GM12878 (cell line): ENCODE measurements around the gene ZNF581. TPM values are rescaled to one million over a fixed set of nuclear protein-coding genes. Genes with fewer than 3 reads are reported as not detected.

ENCODE experiments used
- CHD2 ChIP-seq: IDR thresholded peaks from 2 replicates; pipeline ENCODE4 v1.6.1; 2011; ENCODE audit warnings: low read depth, low read length, improper control_type of control experiment, borderline replicate concordance
- RUNX3 ChIP-seq: IDR thresholded peaks from 2 replicates; pipeline ENCODE4 v1.6.1; 2012; ENCODE audit warnings: low read length, inconsistent platforms
- STAT1 ChIP-seq: fragments of 450-650 bp; conservative IDR thresholded peaks from 2 replicates; pipeline ENCODE4 v1.6.1; 2014; ENCODE audit warnings: antibody characterized with exemption, mild to moderate bottlenecking
- ZBED1 ChIP-seq: IDR thresholded peaks from 2 replicates; pipeline ENCODE4 v1.6.1; 2016; ENCODE audit warnings: borderline replicate concordance
- ZNF24 ChIP-seq: fragments of 450-650 bp; IDR thresholded peaks from 2 replicates; pipeline ENCODE4 v1.6.1; 2017; ENCODE audit warnings: antibody characterized with exemption, mild to moderate bottlenecking
- polyA plus RNA-seq, 11 experiments: library from polyadenylated mRNA; depleted of rRNA in 4 of 11; unstranded in 6 of 11; stranded (reverse) in 5 of 11; fragments of >200 nt; fragmentation: Nextera tagmentation in 4 of 11; fragmentation: Illumina TruSeq in 1 of 11; extraction: Ambion mirVana in 4 of 11; extraction: Trizol in 1 of 11; gene quantifications; 1 replicate in 1 of 11; 2 replicates in 10 of 11; pipeline versions ENCODE4 v1.2.1 to v1.2.3, GENCODE V29; 2011 to 2016; ENCODE audit warnings: inconsistent platforms in 2 of 11, missing spikeins in 2 of 11, low read depth in 1 of 11
- total RNA-seq, 4 experiments: library from RNA; depleted of rRNA in 3 of 4; stranded (reverse); fragments of >200 nt in 3 of 4; fragmentation: Illumina TruSeq in 1 of 4; extraction: Trizol in 1 of 4; gene quantifications; 2 replicates each; pipeline versions ENCODE4 v1.2.1 to v1.2.3, GENCODE V29; 2013 to 2021
- TF ChIP-seq, protein P1 (sequence below): fragments of 450-650 bp; IDR thresholded peaks from 2 replicates; pipeline ENCODE4 v1.6.1; 2017; ENCODE audit warnings: mild to moderate bottlenecking, low read depth, inconsistent platforms; ENCODE audit not compliant: poor library complexity, severe bottlenecking
- TF ChIP-seq, protein P2 (sequence below): fragments of 450-650 bp; IDR thresholded peaks from 2 replicates; pipeline ENCODE4 v1.6.1; 2017; ENCODE audit warnings: mild to moderate bottlenecking, moderate library complexity
- TF ChIP-seq, protein P3 (sequence below): fragments of 450-650 bp; IDR thresholded peaks from 2 replicates; pipeline ENCODE4 v1.6.1; 2014; ENCODE audit warnings: mild to moderate bottlenecking

ZNF581 gene
- total and polyA plus RNA-seq, 10 of the 15 experiments (the other 5 are each of a cell fraction or from before 2014, with no cell fraction given) = 4.7 to 45.4 (median 22.2) TPM

DNA sequence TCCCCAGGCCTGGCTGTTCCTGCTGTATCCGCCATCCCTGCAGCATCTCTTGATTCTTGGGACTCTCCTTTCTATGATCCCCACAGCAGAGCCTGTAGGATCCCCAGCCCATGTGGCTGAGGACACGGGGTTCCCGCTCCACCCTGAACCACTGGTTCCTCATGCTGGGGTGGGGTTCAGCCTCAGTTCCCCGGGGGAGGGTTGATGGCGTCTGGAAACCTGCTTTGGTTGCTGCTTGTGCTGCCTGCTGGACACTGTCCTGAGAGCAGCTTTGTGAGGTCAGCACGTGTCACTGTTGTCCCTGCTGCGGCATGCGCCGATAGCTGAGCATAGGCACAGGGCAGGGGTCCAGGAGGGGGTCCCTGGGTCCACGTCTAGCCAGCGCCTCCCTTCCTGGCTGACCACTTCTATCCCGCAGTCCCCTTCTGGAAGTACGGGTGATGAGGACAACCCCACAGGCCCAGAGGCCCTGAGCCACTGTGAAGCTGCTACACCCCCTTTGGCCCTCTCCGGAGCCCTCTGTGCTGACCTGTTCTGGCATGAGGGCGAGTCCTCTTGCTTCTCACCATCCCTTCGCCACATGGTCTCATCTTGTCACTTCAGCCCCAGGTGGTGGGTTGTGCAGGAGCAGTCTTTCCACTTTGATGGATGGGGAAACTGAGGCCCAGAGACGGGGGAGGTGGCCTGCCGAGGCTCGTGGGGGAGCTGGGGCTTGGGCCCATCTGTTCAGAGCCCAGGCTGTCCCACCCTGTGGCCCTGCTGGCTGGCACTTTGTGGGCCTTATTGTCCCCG is 37.1 kb downstream of the ZNF581 start (continued):
- TF ChIP-seq, protein P1, sequence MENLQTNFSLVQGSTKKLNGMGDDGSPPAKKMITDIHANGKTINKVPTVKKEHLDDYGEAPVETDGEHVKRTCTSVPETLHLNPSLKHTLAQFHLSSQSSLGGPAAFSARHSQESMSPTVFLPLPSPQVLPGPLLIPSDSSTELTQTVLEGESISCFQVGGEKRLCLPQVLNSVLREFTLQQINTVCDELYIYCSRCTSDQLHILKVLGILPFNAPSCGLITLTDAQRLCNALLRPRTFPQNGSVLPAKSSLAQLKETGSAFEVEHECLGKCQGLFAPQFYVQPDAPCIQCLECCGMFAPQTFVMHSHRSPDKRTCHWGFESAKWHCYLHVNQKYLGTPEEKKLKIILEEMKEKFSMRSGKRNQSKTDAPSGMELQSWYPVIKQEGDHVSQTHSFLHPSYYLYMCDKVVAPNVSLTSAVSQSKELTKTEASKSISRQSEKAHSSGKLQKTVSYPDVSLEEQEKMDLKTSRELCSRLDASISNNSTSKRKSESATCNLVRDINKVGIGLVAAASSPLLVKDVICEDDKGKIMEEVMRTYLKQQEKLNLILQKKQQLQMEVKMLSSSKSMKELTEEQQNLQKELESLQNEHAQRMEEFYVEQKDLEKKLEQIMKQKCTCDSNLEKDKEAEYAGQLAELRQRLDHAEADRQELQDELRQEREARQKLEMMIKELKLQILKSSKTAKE = no peak
- TF ChIP-seq, protein P2, sequence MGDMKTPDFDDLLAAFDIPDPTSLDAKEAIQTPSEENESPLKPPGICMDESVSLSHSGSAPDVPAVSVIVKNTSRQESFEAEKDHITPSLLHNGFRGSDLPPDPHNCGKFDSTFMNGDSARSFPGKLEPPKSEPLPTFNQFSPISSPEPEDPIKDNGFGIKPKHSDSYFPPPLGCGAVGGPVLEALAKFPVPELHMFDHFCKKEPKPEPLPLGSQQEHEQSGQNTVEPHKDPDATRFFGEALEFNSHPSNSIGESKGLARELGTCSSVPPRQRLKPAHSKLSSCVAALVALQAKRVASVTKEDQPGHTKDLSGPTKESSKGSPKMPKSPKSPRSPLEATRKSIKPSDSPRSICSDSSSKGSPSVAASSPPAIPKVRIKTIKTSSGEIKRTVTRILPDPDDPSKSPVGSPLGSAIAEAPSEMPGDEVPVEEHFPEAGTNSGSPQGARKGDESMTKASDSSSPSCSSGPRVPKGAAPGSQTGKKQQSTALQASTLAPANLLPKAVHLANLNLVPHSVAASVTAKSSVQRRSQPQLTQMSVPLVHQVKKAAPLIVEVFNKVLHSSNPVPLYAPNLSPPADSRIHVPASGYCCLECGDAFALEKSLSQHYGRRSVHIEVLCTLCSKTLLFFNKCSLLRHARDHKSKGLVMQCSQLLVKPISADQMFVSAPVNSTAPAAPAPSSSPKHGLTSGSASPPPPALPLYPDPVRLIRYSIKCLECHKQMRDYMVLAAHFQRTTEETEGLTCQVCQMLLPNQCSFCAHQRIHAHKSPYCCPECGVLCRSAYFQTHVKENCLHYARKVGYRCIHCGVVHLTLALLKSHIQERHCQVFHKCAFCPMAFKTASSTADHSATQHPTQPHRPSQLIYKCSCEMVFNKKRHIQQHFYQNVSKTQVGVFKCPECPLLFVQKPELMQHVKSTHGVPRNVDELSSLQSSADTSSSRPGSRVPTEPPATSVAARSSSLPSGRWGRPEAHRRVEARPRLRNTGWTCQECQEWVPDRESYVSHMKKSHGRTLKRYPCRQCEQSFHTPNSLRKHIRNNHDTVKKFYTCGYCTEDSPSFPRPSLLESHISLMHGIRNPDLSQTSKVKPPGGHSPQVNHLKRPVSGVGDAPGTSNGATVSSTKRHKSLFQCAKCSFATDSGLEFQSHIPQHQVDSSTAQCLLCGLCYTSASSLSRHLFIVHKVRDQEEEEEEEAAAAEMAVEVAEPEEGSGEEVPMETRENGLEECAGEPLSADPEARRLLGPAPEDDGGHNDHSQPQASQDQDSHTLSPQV = no peak
- TF ChIP-seq ZNF24 = no peak
- TF ChIP-seq STAT1 = no peak
- TF ChIP-seq, protein P3, sequence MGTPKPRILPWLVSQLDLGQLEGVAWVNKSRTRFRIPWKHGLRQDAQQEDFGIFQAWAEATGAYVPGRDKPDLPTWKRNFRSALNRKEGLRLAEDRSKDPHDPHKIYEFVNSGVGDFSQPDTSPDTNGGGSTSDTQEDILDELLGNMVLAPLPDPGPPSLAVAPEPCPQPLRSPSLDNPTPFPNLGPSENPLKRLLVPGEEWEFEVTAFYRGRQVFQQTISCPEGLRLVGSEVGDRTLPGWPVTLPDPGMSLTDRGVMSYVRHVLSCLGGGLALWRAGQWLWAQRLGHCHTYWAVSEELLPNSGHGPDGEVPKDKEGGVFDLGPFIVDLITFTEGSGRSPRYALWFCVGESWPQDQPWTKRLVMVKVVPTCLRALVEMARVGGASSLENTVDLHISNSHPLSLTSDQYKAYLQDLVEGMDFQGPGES = no peak
- no peak for TF ChIP-seq CHD2
- no peak for TF ChIP-seq RUNX3
- no peak for TF ChIP-seq ZBED1
